Endothelial cell (in vitro differentiated cells): ENCODE data around the gene NOTCH1. TPM values are rescaled to one million over a fixed set of nuclear protein-coding genes. Genes with fewer than 3 reads are reported as not detected.

ENCODE experiments used
- DNase-seq: peaks from one replicate; pipeline ENCODE4 v3.0.0; 2021; ENCODE audit warnings: low spot score
- H3K27ac Mint-ChIP-seq: one replicate; pipeline ENCODE4 v1.8.0; 2021; ENCODE audit warnings: mixed read lengths, inconsistent platforms; ENCODE audit not compliant: unreplicated experiment
- H3K27me3 Mint-ChIP-seq: one replicate; pipeline ENCODE4 v1.8.0; 2021; ENCODE audit warnings: mild to moderate bottlenecking, moderate library complexity, mixed read lengths, inconsistent platforms; ENCODE audit not compliant: unreplicated experiment
- H3K36me3 Mint-ChIP-seq: one replicate; pipeline ENCODE4 v1.8.0; 2021; ENCODE audit warnings: mild to moderate bottlenecking, low read depth, mixed read lengths, inconsistent platforms; ENCODE audit not compliant: unreplicated experiment
- H3K4me1 Mint-ChIP-seq: one replicate; pipeline ENCODE4 v1.8.0; 2021; ENCODE audit warnings: mild to moderate bottlenecking, mixed read lengths, inconsistent platforms; ENCODE audit not compliant: unreplicated experiment
- H3K4me3 Mint-ChIP-seq: one replicate; pipeline ENCODE4 v1.8.0; 2021; ENCODE audit warnings: mild to moderate bottlenecking, mixed read lengths, inconsistent platforms; ENCODE audit not compliant: unreplicated experiment
- H3K9me3 Mint-ChIP-seq: one replicate; pipeline ENCODE4 v1.8.0; 2021; ENCODE audit warnings: mixed read lengths, inconsistent platforms; ENCODE audit not compliant: unreplicated experiment
- CTCF ChIP-seq: fragments of 200-600 bp; sonication (generic); IDR thresholded peaks from one replicate; pipeline ENCODE4 v1.5.0; 2021; ENCODE audit warnings: antibody characterized with exemption; ENCODE audit not compliant: unreplicated experiment
- total RNA-seq: library from RNA; stranded (reverse); fragmentation: NEBNext Ultra II Directional; extraction: Animal tissue kit (Norgen Biotek cat#: 25700); gene quantifications from one replicate; pipeline ENCODE4 v1.2.1, GENCODE V29; 2021; ENCODE audit not compliant: unreplicated experiment

NOTCH1 gene
- total RNA-seq, 1 donor from 2014 or later, result 312 TPM

DNA sequence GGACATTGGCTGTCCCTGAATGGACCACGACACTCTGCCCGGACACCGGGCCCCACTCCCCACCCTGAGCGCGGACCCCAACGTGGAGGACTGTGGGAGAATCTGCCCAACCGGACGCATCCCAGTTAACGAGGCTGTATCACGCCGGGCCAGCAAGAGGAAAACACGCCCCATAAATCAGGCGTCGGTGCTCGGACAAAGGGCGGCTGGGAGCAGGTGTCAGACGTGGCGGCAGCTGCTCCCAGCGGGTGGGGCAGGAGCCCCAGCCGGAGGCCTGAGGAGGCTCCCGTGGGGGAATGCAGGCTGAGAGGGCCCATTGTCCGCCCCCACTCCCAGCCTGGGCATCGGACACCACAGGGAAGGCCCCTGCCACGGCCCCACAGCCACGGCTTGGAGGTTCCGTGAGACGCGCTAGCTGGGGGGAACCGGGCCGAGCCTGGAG lies 19.2 kb downstream of the NOTCH1 start:
- peaks cover 3% of the 10 kb centered on the region for H3K36me3 Mint-ChIP-seq
- H3K4me3 Mint-ChIP-seq, result no peak overlapping the region
- TF ChIP-seq CTCF, result no peak

DNA sequence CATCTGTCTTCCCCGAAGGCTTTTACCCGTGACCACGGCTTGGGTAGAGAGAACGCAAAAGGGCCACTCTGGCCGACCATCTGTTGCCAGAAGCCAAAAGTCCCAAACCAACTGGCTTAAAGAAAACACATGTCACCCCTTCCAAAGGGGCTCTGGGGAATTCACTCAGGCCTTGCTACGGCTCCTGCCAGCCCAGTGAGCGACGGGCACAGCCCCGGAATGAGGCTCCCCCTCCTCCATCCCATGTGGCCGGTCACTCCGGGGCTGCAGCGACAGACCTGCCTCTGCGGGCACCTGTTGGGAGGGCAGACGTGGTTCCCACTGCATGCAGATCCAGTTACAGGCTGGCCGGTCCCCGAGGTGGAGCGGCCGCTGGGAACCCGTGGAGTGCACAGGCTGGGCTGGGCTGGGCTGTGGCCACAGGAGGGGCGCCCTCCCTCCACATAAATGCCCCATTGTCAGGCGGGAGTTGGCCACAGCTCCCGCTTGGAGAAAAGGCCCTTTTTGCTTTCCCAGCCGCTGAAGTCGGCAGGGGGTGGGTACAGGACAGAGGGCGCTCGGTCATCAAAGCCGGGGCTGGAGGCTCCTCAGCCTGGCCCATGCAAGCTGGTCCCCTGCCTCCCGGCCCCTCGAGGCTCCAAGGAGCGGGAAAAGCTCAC lies 19.9 kb downstream of the NOTCH1 start:
- H3K4me3 Mint-ChIP-seq, result no peak overlapping the region
- H3K9me3 Mint-ChIP-seq, result no peaks in the 10 kb centered on the region
- TF ChIP-seq CTCF, result no peak
- peaks cover 12% of the 10 kb centered on the region for H3K27me3 Mint-ChIP-seq
- no peak for DNase-seq
- H3K27ac Mint-ChIP-seq, result no peak overlapping the region
- H3K36me3 Mint-ChIP-seq, result peaks cover 3% of the 10 kb centered on the region
- H3K4me1 Mint-ChIP-seq, result peaks cover 11% of the 10 kb centered on the region

More for the DNA sequence above, 19.2 kb downstream of the NOTCH1 start:
- Mint-ChIP-seq H3K27me3 (peaks cover 12% of the 10 kb centered on the region), H3K9me3 (no peaks in the 10 kb centered on the region), H3K4me1 (peaks cover 17% of the 10 kb centered on the region), H3K27ac (peak overlapping the region; percentile 70)
- no peak for DNase-seq

GRCh38 chr9:136525207-136525606 lies 20.6 kb downstream of the NOTCH1 start:
- Mint-ChIP-seq H3K4me3 (no peak overlapping the region), H3K27me3 (peaks cover 15% of the 10 kb centered on the region), H3K4me1 (peaks cover 8% of the 10 kb centered on the region), H3K9me3 (no peaks in the 10 kb centered on the region), H3K27ac (peak overlapping the region; percentile 70), H3K36me3 (peaks cover 3% of the 10 kb centered on the region)
- no peak for TF ChIP-seq CTCF
- no peak for DNase-seq

- TF ChIP-seq CTCF, result no peak
- Mint-ChIP-seq H3K4me1 (no peaks in the 10 kb centered on the region), H3K36me3 (peaks cover 3% of the 10 kb centered on the region), H3K4me3 (no peak overlapping the region), H3K27me3 (peaks cover 18% of the 10 kb centered on the region), H3K27ac (peak overlapping the region; percentile 61), H3K9me3 (no peaks in the 10 kb centered on the region)
- no peak for DNase-seq
Measured at GRCh38 chr9:136522314-136523237, 23.3 kb downstream of the NOTCH1 start.

GRCh38 chr9:136521537-136521936 lies 24.3 kb downstream of the NOTCH1 start:
- no peak overlapping the region for H3K27ac Mint-ChIP-seq
- H3K9me3 Mint-ChIP-seq, result no peaks in the 10 kb centered on the region
- TF ChIP-seq CTCF, result no peak
- H3K36me3 Mint-ChIP-seq, result peaks cover 3% of the 10 kb centered on the region
- DNase-seq, result no peak
- H3K4me3 Mint-ChIP-seq, result no peak overlapping the region
- no peaks in the 10 kb centered on the region for H3K4me1 Mint-ChIP-seq
- peaks cover 17% of the 10 kb centered on the region for H3K27me3 Mint-ChIP-seq
